GM19328 (cell line): ENCODE results near the gene CLEC18C.
"Not testable (repeated sequence)": the region's sequence is repeated elsewhere in the genome, so short reads cannot be mapped to it uniquely, and the experiment has no call there.

Experiments used
- ATAC-seq: cut with Tn5 transposase; IDR thresholded peaks from one replicate; pipeline ENCODE4 v1.9.1; 2021; ENCODE audit warnings: mild to moderate bottlenecking, moderate library complexity; ENCODE audit not compliant: unreplicated experiment

The CLEC18C gene

GRCh38 chr16:70173212-70173837, at the start of gene CLEC18C:
CLEC18C (plus strand) TSS chr16:70173787; CDS start chr16:70174279, 492 bp downstream.
- ATAC-seq, result not testable (repeated sequence)

GRCh38 chr16:70123822-70124221, 49.8 kb upstream of the CLEC18C start:
- ATAC-seq, result not testable (repeated sequence)

- ATAC-seq, result not testable (repeated sequence)
Measured at GRCh38 chr16:70126226-70126625, 47.4 kb upstream of the CLEC18C start.

GRCh38 chr16:70127706-70128105, 45.9 kb upstream of the CLEC18C start:
- ATAC-seq, result not testable (repeated sequence)

- ATAC-seq, result not testable (repeated sequence)
Measured at GRCh38 chr16:70128844-70129243, 44.7 kb upstream of the CLEC18C start.

GRCh38 chr16:70135796-70136195, 37.8 kb upstream of the CLEC18C start:
- ATAC-seq, result not testable (repeated sequence)

- ATAC-seq, result not testable (repeated sequence)
Measured at GRCh38 chr16:70136595-70136994, 37.0 kb upstream of the CLEC18C start.

GRCh38 chr16:70142739-70143138, 30.8 kb upstream of the CLEC18C start:
- not testable (repeated sequence) for ATAC-seq

GRCh38 chr16:70143231-70143895, 30.2 kb upstream of the CLEC18C start:
- ATAC-seq, result not testable (repeated sequence)

GRCh38 chr16:70147853-70148252, 25.7 kb upstream of the CLEC18C start:
- ATAC-seq, result not testable (repeated sequence)

GRCh38 chr16:70148453-70148852, 25.1 kb upstream of the CLEC18C start:
- not testable (repeated sequence) for ATAC-seq

- ATAC-seq, result not testable (repeated sequence)
Measured at GRCh38 chr16:70149296-70149695, 24.3 kb upstream of the CLEC18C start.

GRCh38 chr16:70151391-70151790, 22.2 kb upstream of the CLEC18C start:
- ATAC-seq, result no peak

- ATAC-seq, result no peak
Measured at GRCh38 chr16:70151941-70152509, 21.6 kb upstream of the CLEC18C start.

- ATAC-seq, result no peak
Measured at GRCh38 chr16:70152578-70153302, 20.8 kb upstream of the CLEC18C start.

GRCh38 chr16:70154736-70155135, 18.9 kb upstream of the CLEC18C start:
- ATAC-seq, result not testable (repeated sequence)

GRCh38 chr16:70156207-70156978, 17.2 kb upstream of the CLEC18C start:
- ATAC-seq, result no peak

- no peak for ATAC-seq
Measured at GRCh38 chr16:70157105-70157476, 16.5 kb upstream of the CLEC18C start.

GRCh38 chr16:70157477-70158260, 15.9 kb upstream of the CLEC18C start:
- ATAC-seq, result no peak
